WTC11 (cell line): Measurements from ENCODE around the gene DNAJC12. TPM values are rescaled to one million over a fixed set of nuclear protein-coding genes. Genes with fewer than 3 reads are reported as not detected.

Source experiments
- ATAC-seq: fragments of 200-7000 bp; cut with Tn5 transposase; 2 replicates; pipeline ENCODE4 v1.10.0; 2021; ENCODE audit warnings: mild to moderate bottlenecking, moderate library complexity
- CTCF ChIA-PET: fragments of 300-600 bp; sonication (Branson Sonifier 250); formaldehyde crosslinking; loops from one replicate; lab custom pipeline; 2021; ENCODE audit warnings: antibody characterized with exemption; lab: Charles Lee
- POLR2A ChIA-PET: fragments of 350-600 bp; sonication (Branson Sonifier 250); formaldehyde crosslinking; loops from one replicate; lab custom pipeline; 2021; ENCODE audit warnings: antibody characterized with exemption; lab: Charles Lee
- DNase-seq: peaks from one replicate; pipeline ENCODE4 v3.0.0; 2021; ENCODE audit warnings: low spot score
- H3K27ac Mint-ChIP-seq: 2 replicates; pipeline ENCODE4 v1.8.0; 2021; ENCODE audit warnings: mixed read lengths
- H3K27me3 Mint-ChIP-seq: 2 replicates; pipeline ENCODE4 v1.8.0; 2021; ENCODE audit warnings: low read depth, mild to moderate bottlenecking, moderate library complexity, mixed read lengths
- H3K36me3 Mint-ChIP-seq: 2 replicates; pipeline ENCODE4 v1.8.0; 2021; ENCODE audit warnings: mixed read lengths
- H3K4me1 Mint-ChIP-seq: 2 replicates; pipeline ENCODE4 v1.8.0; 2022; ENCODE audit warnings: mixed read lengths
- H3K4me3 Mint-ChIP-seq: 2 replicates; pipeline ENCODE4 v1.8.0; 2021; ENCODE audit warnings: mild to moderate bottlenecking, moderate library complexity, mixed read lengths
- H3K9me3 Mint-ChIP-seq: 2 replicates; pipeline ENCODE4 v1.8.0; 2021; ENCODE audit warnings: mixed read lengths
- E2F5 ChIP-seq: sonication (generic); formaldehyde crosslinking; IDR thresholded peaks from 2 replicates; pipeline ENCODE4 v1.8.1; 2022; ENCODE audit warnings: mild to moderate bottlenecking, moderate library complexity, missing genetic modification reagents
- ESRRA ChIP-seq: sonication (generic); formaldehyde crosslinking; IDR thresholded peaks from 2 replicates; pipeline ENCODE4 v1.8.1; 2022; ENCODE audit warnings: mild to moderate bottlenecking, missing genetic modification reagents, borderline replicate concordance
- JAZF1 ChIP-seq: fragments of 250-450 bp; sonication (Bioruptor Pico); IDR thresholded peaks from 2 replicates; pipeline ENCODE4 v1.9.0; 2021; ENCODE audit warnings: moderate library complexity, mild to moderate bottlenecking, inconsistent platforms
- NR1H2 ChIP-seq: sonication (generic); formaldehyde crosslinking; IDR thresholded peaks from 2 replicates; pipeline ENCODE4 v1.9.0; 2021; ENCODE audit warnings: mild to moderate bottlenecking, moderate library complexity, missing genetic modification reagents
- NR2C2 ChIP-seq: sonication (generic); formaldehyde crosslinking; IDR thresholded peaks from 2 replicates; pipeline ENCODE4 v1.8.0; 2022; ENCODE audit warnings: mild to moderate bottlenecking, missing genetic modification reagents
- PRDM15 ChIP-seq: sonication (generic); formaldehyde crosslinking; IDR thresholded peaks from 2 replicates; pipeline ENCODE4 v1.8.0; 2022; ENCODE audit warnings: missing genetic modification reagents
- RORB ChIP-seq: fragments of 250-450 bp; sonication (Bioruptor Pico); IDR thresholded peaks from 2 replicates; pipeline ENCODE4 v1.9.0; 2021; ENCODE audit warnings: mild to moderate bottlenecking
- SOX15 ChIP-seq: fragments of 250-450 bp; sonication (Bioruptor Pico); IDR thresholded peaks from 2 replicates; pipeline ENCODE4 v1.9.0; 2021; ENCODE audit warnings: mild to moderate bottlenecking
- TCF7 ChIP-seq: sonication (generic); formaldehyde crosslinking; IDR thresholded peaks from 2 replicates; pipeline ENCODE4 v1.8.0; 2022; ENCODE audit warnings: mild to moderate bottlenecking, low read depth, missing genetic modification reagents, moderate library complexity
- ZBTB21 ChIP-seq: sonication (generic); formaldehyde crosslinking; IDR thresholded peaks from 2 replicates; pipeline ENCODE4 v1.8.1; 2023; ENCODE audit warnings: mild to moderate bottlenecking, missing genetic modification reagents, borderline replicate concordance
- ZNF121 ChIP-seq: sonication (generic); formaldehyde crosslinking; IDR thresholded peaks from 2 replicates; pipeline ENCODE4 v1.8.0; 2023; ENCODE audit warnings: missing genetic modification reagents
- ZNF138 ChIP-seq: sonication (generic); formaldehyde crosslinking; conservative IDR thresholded peaks from 2 replicates; pipeline ENCODE4 v1.8.1; 2022; ENCODE audit warnings: mild to moderate bottlenecking, moderate library complexity, missing genetic modification reagents
- ZNF425 ChIP-seq: fragments of 250-450 bp; sonication (Bioruptor Pico); conservative IDR thresholded peaks from 2 replicates; pipeline ENCODE4 v1.9.0; 2021; ENCODE audit warnings: mild to moderate bottlenecking
- ZNF532 ChIP-seq: fragments of 250-450 bp; sonication (Bioruptor Pico); IDR thresholded peaks from 2 replicates; pipeline ENCODE4 v1.9.0; 2021; ENCODE audit warnings: mild to moderate bottlenecking, borderline replicate concordance
- ZNF671 ChIP-seq: fragments of 250-450 bp; sonication (Bioruptor Pico); IDR thresholded peaks from 2 replicates; pipeline ENCODE4 v1.8.0; 2021; ENCODE audit warnings: mild to moderate bottlenecking
- total RNA-seq: library from RNA; stranded (reverse); gene quantifications from 3 replicates; pipeline ENCODE4 v1.2.3, GENCODE V29; 2021
- TF ChIP-seq, protein P1 (sequence below): sonication (generic); formaldehyde crosslinking; IDR thresholded peaks from 2 replicates; pipeline ENCODE4 v1.8.1; 2022; ENCODE audit warnings: low read depth, mild to moderate bottlenecking, moderate library complexity, missing genetic modification reagents, borderline replicate concordance
- TF ChIP-seq, protein P2 (sequence below): sonication (generic); formaldehyde crosslinking; IDR thresholded peaks from 2 replicates; pipeline ENCODE4 v1.8.0; 2023; ENCODE audit warnings: mild to moderate bottlenecking, missing genetic modification reagents
- TF ChIP-seq, protein P3 (sequence below): sonication (generic); formaldehyde crosslinking; IDR thresholded peaks from 2 replicates; pipeline ENCODE4 v1.8.1; 2023; ENCODE audit warnings: mild to moderate bottlenecking, moderate library complexity, missing genetic modification reagents
- TF ChIP-seq, protein P4 (sequence below): sonication (generic); formaldehyde crosslinking; IDR thresholded peaks from 2 replicates; pipeline ENCODE4 v1.8.1; 2023; ENCODE audit warnings: mild to moderate bottlenecking, missing genetic modification reagents, moderate library complexity

Gene DNAJC12
- total RNA-seq, 1 experiment from 2014 or later, result 0.94 TPM

DNA sequence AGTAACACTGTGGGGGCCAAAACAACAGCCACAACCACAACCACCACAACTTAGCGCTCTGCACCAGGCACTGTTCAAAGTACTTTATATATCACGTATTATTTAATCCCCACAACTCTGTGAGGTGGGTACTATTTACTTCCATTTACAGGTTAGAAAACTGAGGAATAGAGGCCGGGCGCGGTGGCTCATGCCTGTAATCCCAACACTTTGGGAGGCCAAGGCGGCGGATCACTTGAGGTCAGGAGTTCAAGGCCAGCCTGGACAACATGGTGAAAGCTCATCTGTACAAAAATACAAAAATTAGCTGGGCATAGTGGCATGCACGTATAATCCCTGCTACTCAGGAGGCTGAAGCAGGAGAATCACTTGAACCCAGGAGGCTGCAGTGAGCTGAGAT lies 3.6 kb downstream of the DNAJC12 start (continued):
- TF ChIP-seq ZNF425 (CRISPR knock-in tag) (no peak), TCF7 (CRISPR knock-in tag) (no peak), ZNF121 (no peak)
- TF ChIP-seq, protein P1, sequence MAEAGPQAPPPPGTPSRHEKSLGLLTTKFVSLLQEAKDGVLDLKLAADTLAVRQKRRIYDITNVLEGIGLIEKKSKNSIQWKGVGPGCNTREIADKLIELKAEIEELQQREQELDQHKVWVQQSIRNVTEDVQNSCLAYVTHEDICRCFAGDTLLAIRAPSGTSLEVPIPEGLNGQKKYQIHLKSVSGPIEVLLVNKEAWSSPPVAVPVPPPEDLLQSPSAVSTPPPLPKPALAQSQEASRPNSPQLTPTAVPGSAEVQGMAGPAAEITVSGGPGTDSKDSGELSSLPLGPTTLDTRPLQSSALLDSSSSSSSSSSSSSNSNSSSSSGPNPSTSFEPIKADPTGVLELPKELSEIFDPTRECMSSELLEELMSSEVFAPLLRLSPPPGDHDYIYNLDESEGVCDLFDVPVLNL, result no peak
- TF ChIP-seq, protein P2, sequence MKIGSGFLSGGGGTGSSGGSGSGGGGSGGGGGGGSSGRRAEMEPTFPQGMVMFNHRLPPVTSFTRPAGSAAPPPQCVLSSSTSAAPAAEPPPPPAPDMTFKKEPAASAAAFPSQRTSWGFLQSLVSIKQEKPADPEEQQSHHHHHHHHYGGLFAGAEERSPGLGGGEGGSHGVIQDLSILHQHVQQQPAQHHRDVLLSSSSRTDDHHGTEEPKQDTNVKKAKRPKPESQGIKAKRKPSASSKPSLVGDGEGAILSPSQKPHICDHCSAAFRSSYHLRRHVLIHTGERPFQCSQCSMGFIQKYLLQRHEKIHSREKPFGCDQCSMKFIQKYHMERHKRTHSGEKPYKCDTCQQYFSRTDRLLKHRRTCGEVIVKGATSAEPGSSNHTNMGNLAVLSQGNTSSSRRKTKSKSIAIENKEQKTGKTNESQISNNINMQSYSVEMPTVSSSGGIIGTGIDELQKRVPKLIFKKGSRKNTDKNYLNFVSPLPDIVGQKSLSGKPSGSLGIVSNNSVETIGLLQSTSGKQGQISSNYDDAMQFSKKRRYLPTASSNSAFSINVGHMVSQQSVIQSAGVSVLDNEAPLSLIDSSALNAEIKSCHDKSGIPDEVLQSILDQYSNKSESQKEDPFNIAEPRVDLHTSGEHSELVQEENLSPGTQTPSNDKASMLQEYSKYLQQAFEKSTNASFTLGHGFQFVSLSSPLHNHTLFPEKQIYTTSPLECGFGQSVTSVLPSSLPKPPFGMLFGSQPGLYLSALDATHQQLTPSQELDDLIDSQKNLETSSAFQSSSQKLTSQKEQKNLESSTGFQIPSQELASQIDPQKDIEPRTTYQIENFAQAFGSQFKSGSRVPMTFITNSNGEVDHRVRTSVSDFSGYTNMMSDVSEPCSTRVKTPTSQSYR (CRISPR knock-in tag), result no peak
- TF ChIP-seq, protein P3, sequence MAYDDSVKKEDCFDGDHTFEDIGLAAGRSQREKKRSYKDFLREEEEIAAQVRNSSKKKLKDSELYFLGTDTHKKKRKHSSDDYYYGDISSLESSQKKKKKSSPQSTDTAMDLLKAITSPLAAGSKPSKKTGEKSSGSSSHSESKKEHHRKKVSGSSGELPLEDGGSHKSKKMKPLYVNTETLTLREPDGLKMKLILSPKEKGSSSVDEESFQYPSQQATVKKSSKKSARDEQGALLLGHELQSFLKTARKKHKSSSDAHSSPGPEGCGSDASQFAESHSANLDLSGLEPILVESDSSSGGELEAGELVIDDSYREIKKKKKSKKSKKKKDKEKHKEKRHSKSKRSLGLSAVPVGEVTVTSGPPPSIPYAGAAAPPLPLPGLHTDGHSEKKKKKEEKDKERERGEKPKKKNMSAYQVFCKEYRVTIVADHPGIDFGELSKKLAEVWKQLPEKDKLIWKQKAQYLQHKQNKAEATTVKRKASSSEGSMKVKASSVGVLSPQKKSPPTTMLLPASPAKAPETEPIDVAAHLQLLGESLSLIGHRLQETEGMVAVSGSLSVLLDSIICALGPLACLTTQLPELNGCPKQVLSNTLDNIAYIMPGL, result no peak

GRCh38 chr10:67827811-67828210 lies 10.2 kb downstream of the DNAJC12 start:
- DNase-seq (no peak), ATAC-seq (no peak)
- Mint-ChIP-seq H3K9me3 (no peaks in the 10 kb centered on the region), H3K4me1 (peaks cover 3% of the 10 kb centered on the region), H3K27me3 (no peaks in the 10 kb centered on the region), H3K27ac (no peak overlapping the region), H3K36me3 (no peaks in the 10 kb centered on the region), H3K4me3 (no peak overlapping the region)
- ChIA-PET CTCF (no interaction called here), POLR2A (no interaction called here)
- TF ChIP-seq ZBTB21, result no peak
- TF ChIP-seq SOX15 (CRISPR knock-in tag), result no peak
- no peak for TF ChIP-seq E2F5 (CRISPR knock-in tag)
- no peak for TF ChIP-seq NR2C2 (CRISPR knock-in tag)
- no peak for TF ChIP-seq ZNF532 (CRISPR knock-in tag)
- no peak for TF ChIP-seq RORB (CRISPR knock-in tag)
- TF ChIP-seq PRDM15 (CRISPR knock-in tag), result no peak
- no peak for TF ChIP-seq JAZF1 (CRISPR knock-in tag)
- no peak for TF ChIP-seq NR1H2 (CRISPR knock-in tag)
- no peak for TF ChIP-seq ZNF138
- TF ChIP-seq, protein P4, sequence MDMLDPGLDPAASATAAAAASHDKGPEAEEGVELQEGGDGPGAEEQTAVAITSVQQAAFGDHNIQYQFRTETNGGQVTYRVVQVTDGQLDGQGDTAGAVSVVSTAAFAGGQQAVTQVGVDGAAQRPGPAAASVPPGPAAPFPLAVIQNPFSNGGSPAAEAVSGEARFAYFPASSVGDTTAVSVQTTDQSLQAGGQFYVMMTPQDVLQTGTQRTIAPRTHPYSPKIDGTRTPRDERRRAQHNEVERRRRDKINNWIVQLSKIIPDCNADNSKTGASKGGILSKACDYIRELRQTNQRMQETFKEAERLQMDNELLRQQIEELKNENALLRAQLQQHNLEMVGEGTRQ (CRISPR knock-in tag), result no peak
- no peak for TF ChIP-seq ZNF671 (CRISPR knock-in tag)
- TF ChIP-seq ESRRA (CRISPR knock-in tag), result no peak
